T-cell (primary cell): ENCODE measurements around the gene FNDC7. TPM values are rescaled to one million over a fixed set of nuclear protein-coding genes. Genes with fewer than 3 reads are reported as not detected.
"Not testable (repeated sequence)": the region's sequence is repeated elsewhere in the genome, so short reads cannot be mapped to it uniquely, and the experiment has no call there.

Source experiments
- ATAC-seq, 4 experiments: fragments of 200-7000 bp in 3 of 4; fragments of 150-1000 bp in 1 of 4; cut with Tn5 transposase; replicated peaks in 1 of 4; 1 replicate in 3 of 4; 2 replicates in 1 of 4; pipeline ENCODE4 v1.10.0; 2021; ENCODE audit warnings: moderate library complexity in 3 of 4, mild to moderate bottlenecking in 2 of 4, moderate number of reproducible peaks in 1 of 4
- CTCF ChIA-PET, 2 donors: fragments of 300-600 bp; sonication (Branson Sonifier 250); formaldehyde crosslinking; loops; one replicate each; lab custom pipeline; 2022; ENCODE audit warnings: antibody characterized with exemption in 2 of 2; lab: Charles Lee
- POLR2A ChIA-PET, 2 donors: fragments of 300-600 bp; sonication (Branson Sonifier 250); formaldehyde crosslinking; loops; one replicate each; lab custom pipeline; 2022; ENCODE audit warnings: antibody characterized with exemption in 2 of 2; lab: Charles Lee
- DNase-seq, 35 experiments: peaks; one replicate each; pipeline versions ENCODE4 v3.0.0 to v3.0.0-alpha.2; 2013 to 2023
- H3K27ac ChIP-seq: one replicate; pipeline ENCODE4 v1.5.1; 2013; ENCODE audit warnings: low read length
- H3K27me3 ChIP-seq, 2 experiments: replicated peaks in 1 of 2; 1 replicate in 1 of 2; 2 replicates in 1 of 2; pipeline versions ENCODE4 v1.6.1 to v1.7.0; 2013; ENCODE audit warnings: low read length in 1 of 2, mixed read lengths in 1 of 2; ENCODE audit not compliant: control insufficient read depth in 2 of 2, insufficient read depth in 2 of 2; ENCODE audit errors: extremely low read depth in 1 of 2
- H3K36me3 ChIP-seq, 2 donors: 1 replicate in 1 of 2; 2 replicates in 1 of 2; pipeline versions ENCODE4 v1.6.1 to v1.7.0; 2013; ENCODE audit warnings: low read length in 1 of 2; ENCODE audit not compliant: control insufficient read depth in 2 of 2, insufficient read depth in 1 of 2; ENCODE audit errors: extremely low read depth in 1 of 2
- H3K4me1 ChIP-seq, 2 experiments: 1 replicate in 1 of 2; 2 replicates in 1 of 2; pipeline versions ENCODE4 v1.6.1 to v1.7.0; 2013; ENCODE audit warnings: low read length in 2 of 2, mixed read lengths in 1 of 2; ENCODE audit not compliant: insufficient read depth in 2 of 2, control insufficient read depth in 1 of 2; ENCODE audit errors: extremely low read depth in 1 of 2
- H3K4me3 ChIP-seq, 2 donors: 1 replicate in 1 of 2; 2 replicates in 1 of 2; pipeline versions ENCODE4 v1.5.1 to v1.7.0; 2013; ENCODE audit warnings: mild to moderate bottlenecking in 2 of 2, low read length in 1 of 2, moderate library complexity in 1 of 2; ENCODE audit not compliant: control insufficient read depth in 1 of 2; ENCODE audit errors: extremely low read depth in 1 of 2
- H3K9me3 ChIP-seq: 2 replicates; pipeline ENCODE4 v1.7.0; 2013
- H3K27ac Mint-ChIP-seq, 2 donors: one replicate each; pipeline ENCODE4 v1.8.0; 2020 to 2021; ENCODE audit warnings: mild to moderate bottlenecking in 2 of 2, mixed read lengths in 2 of 2
- H3K27me3 Mint-ChIP-seq, 2 donors: one replicate each; pipeline ENCODE4 v1.8.0; 2021 to 2022; ENCODE audit warnings: mixed read lengths in 2 of 2
- H3K36me3 Mint-ChIP-seq: one replicate; pipeline ENCODE4 v1.8.0; 2021; ENCODE audit warnings: mixed read lengths
- H3K4me1 Mint-ChIP-seq, 3 donors: one replicate each; pipeline ENCODE4 v1.8.0; 2020 to 2022; ENCODE audit warnings: mixed read lengths in 3 of 3, mild to moderate bottlenecking in 1 of 3
- H3K4me3 Mint-ChIP-seq, 3 donors: one replicate each; pipeline ENCODE4 v1.8.0; 2020 to 2022; ENCODE audit warnings: mild to moderate bottlenecking in 3 of 3, mixed read lengths in 3 of 3, moderate library complexity in 3 of 3
- H3K9me3 Mint-ChIP-seq, 3 donors: one replicate each; pipeline ENCODE4 v1.8.0; 2020 to 2022; ENCODE audit warnings: mixed read lengths in 3 of 3
- WGBS: methylation state at CpG from one replicate; pipeline ENCODE4 v1.1.5; 2013; ENCODE audit warnings: missing lambda C conversion rate; ENCODE audit not compliant: insufficient coverage; 5-methylcytosine and 5-hydroxymethylcytosine counted together
- total RNA-seq, 35 experiments: library from RNA in 6 of 35; stranded (reverse) in 6 of 35; fragments of 120-200 nt in 1 of 35; gene quantifications; one replicate each; pipeline versions ENCODE4 v1.2.1 to v1.2.4 and lab custom pipeline; 2013 to 2026

FNDC7 gene
- total RNA-seq, 5 donors from 2014 or later (not counting 1 experiment from before 2014, with no cell fraction given), result 0.13 to 0.29 (median 0.25) TPM

DNA sequence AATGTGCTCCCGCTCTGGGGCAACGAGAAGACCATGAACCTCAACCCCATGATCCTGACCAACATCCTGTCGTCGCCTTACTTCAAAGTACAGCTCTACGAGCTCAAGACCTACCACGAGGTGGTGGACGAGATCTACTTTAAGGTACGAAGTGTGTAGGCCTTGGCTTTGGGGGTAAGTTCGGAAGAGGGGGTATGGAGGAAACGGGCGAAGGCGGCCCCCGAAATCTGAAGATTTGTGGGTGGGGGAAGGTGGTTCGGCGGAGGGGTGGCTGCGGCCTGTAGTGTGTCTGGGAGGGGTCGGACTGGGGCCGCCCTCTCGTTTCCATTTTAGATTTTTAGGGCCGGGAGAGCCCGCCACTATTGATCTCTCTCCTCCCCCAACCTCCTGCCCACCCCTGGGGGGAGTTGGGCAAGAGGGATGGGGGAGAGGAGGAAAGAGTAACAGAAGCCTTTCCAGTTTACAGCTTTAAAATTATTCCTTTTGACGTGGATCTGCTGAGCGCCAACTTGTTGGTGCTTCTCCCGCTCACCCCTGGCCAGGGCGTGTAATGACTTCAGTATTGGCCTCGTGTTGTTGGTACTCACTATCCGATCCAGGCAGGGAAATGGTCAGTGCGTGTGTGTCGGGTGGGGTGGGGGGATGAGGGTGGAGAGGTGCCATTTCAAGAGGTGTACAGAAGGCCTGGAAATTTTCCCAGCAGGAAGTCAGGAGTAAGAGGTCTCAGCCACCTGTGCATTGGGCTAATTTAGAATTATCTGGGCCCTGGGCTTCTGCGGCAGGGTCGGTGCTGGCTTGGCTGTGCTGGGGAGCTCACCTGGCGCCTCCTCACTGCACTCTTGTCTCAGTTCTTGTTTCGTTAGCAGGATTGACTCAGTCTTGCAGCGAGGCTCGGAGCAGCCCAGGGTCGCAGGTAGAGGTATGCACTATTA, 19.7 kb upstream of the FNDC7 start:
- peak overlapping the region; percentile 95 to 98 for H3K27ac Mint-ChIP-seq
- ATAC-seq (peak; percentile 82 to 83 (median 82)), DNase-seq (peak; percentile 18 to 93 (median 83))
- Histone ChIP-seq H3K27ac (peak overlapping the region; percentile 95), H3K4me1 (peaks cover 18 to 22% of the 10 kb centered on the region in 2 experiments), H3K27me3 (no peaks in the 10 kb centered on the region), H3K4me3 (peak overlapping the region; percentile 82 to 83), H3K9me3 (no peaks in the 10 kb centered on the region), H3K36me3 (peaks cover 0 to 27% of the 10 kb centered on the region in 2 donors)
- H3K9me3 Mint-ChIP-seq, result no peaks in the 10 kb centered on the region
- H3K4me3 Mint-ChIP-seq, result peak overlapping the region; percentile 94 to 97 (median 96)
- H3K4me1 Mint-ChIP-seq, result peaks cover 51 to 66% (median 52%) of the 10 kb centered on the region in 3 donors
- 1% methylated on average over 20 of the region's 36 CpGs for WGBS
- CTCF ChIA-PET, result interaction anchor here (0.6 to 3.4 kb wide), 39 partner anchors 8 to 1515 kb away, joined by 3 to 36 read pairs (median 4); partner anchors contain the start of genes EEIG2 (in 1 of the 2), FNDC7 (in 1 of the 2), HENMT1 (in 1 of the 2) and SLC25A24 (in 1 of the 2)
- peaks cover 18% of the 10 kb centered on the region for H3K36me3 Mint-ChIP-seq
- POLR2A ChIA-PET, result interaction anchor here (0.6 to 2.9 kb wide), 24 partner anchors 10 to 492 kb away, joined by 3 to 34 read pairs (median 5); partner anchors contain the start of genes HENMT1 (in 2 of the 2), EEIG2 (in 1 of the 2) and STXBP3 (in 1 of the 2)
- no peaks in the 10 kb centered on the region for H3K27me3 Mint-ChIP-seq

DNA sequence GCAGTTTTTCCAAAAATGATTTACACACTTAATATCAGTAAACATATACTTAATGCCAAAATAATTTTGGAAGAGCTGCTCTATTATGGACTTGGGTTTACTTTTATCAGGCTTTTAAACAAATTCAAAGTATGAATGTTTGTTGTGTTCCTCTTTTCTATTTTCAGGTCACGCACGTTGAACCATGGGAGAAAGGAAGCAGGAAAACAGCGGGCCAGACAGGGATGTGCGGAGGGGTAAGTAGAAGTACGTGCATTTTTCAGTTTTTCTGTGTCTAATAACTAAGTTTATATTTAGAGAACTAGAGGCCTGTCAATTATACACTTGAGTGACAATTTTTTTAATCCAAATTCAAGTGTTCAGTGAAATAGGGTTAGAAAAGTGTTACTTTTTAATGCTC, 17.2 kb upstream of the FNDC7 start:
- ChIA-PET CTCF (interaction anchor here in 1 of 2 donors (0.6 kb wide), 1 partner anchor 454 kb away, joined by 4 read pairs; no protein-coding TSS in a partner anchor), POLR2A (interaction anchor here in 1 of 2 donors (1.5 kb wide), 1 partner anchor 9 kb away, joined by 3 read pairs; no protein-coding TSS in a partner anchor)
- no CpG with 5 or more reads among the region's 5 CpGs for WGBS
- Histone ChIP-seq H3K27me3 (no peaks in the 10 kb centered on the region), H3K4me1 (peaks cover 21 to 22% of the 10 kb centered on the region in 2 experiments), H3K36me3 (peaks cover 0 to 51% of the 10 kb centered on the region in 2 donors), H3K9me3 (no peaks in the 10 kb centered on the region), H3K27ac (peak overlapping the region; percentile 95), H3K4me3 (no peak overlapping the region)
- Mint-ChIP-seq H3K4me1 (peaks cover 68 to 86% (median 72%) of the 10 kb centered on the region in 3 donors), H3K4me3 (peak overlapping the region; percentile 59 to 65 (median 61)), H3K27ac (peak overlapping the region; percentile 90 to 97), H3K36me3 (peaks cover 42% of the 10 kb centered on the region), H3K9me3 (no peaks in the 10 kb centered on the region), H3K27me3 (no peaks in the 10 kb centered on the region)
- DNase-seq (no peak), ATAC-seq (no peak)

DNA sequence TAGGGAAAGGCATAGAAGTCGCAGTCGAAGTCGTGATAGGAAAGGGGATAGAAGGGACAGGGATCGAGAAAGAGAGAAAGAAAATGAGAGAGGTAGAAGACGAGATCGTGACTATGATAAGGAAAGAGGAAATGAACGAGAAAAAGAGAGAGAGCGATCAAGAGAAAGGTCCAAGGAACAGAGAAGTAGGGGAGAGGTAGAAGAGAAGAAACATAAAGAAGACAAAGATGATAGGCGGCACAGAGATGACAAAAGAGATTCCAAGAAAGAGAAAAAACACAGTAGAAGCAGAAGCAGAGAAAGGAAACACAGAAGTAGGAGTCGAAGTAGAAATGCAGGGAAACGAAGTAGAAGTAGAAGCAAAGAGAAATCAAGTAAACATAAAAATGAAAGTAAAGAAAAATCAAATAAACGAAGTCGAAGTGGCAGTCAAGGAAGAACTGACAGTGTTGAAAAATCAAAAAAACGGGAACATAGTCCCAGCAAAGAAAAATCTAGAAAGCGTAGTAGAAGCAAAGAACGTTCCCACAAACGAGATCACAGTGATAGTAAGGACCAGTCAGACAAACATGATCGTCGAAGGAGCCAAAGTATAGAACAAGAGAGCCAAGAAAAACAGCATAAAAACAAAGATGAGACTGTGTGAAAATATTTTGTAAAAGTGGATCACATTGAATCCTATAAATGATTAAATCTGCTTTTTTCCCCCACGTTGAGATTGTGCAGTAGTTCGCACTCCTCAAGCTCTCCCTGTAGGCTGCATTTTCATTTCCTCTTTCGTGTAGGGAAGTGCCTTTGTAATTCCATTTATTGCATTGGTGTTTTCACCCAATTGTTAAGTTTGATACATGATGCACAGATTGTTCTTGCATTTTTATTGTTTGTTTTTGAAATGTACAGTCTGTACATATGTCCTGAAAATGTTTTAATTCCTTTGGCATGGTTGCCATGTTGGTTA, 13.1 kb upstream of the FNDC7 start:
- H3K9me3 ChIP-seq, result no peaks in the 10 kb centered on the region
- DNase-seq, result no peak
- ChIA-PET POLR2A (interaction anchor here in 1 of 2 donors (0.7 kb wide), 1 partner anchor 48 kb away, joined by 3 read pairs; no protein-coding TSS in a partner anchor), CTCF (no interaction called here)
- H3K9me3 Mint-ChIP-seq, result no peaks in the 10 kb centered on the region
- H3K4me3 Mint-ChIP-seq, result peak overlapping the region; percentile 65 to 70 (median 65)
- H3K4me1 ChIP-seq, result peaks cover 18 to 24% of the 10 kb centered on the region in 2 experiments
- no peaks in the 10 kb centered on the region for H3K27me3 ChIP-seq
- no peaks in the 10 kb centered on the region for H3K27me3 Mint-ChIP-seq
- H3K4me3 ChIP-seq, result peak overlapping the region in 1 of 2 donors; percentile 7
- H3K4me1 Mint-ChIP-seq, result peaks cover 53 to 91% (median 79%) of the 10 kb centered on the region in 3 donors
- peaks cover 51% of the 10 kb centered on the region for H3K36me3 Mint-ChIP-seq
- H3K27ac ChIP-seq, result peak overlapping the region; percentile 56
- H3K36me3 ChIP-seq, result peaks cover 0 to 65% of the 10 kb centered on the region in 2 donors
- peak overlapping the region; percentile 92 to 94 for H3K27ac Mint-ChIP-seq
- 61% methylated on average over 18 of the region's 22 CpGs for WGBS
- no peak for ATAC-seq

DNA sequence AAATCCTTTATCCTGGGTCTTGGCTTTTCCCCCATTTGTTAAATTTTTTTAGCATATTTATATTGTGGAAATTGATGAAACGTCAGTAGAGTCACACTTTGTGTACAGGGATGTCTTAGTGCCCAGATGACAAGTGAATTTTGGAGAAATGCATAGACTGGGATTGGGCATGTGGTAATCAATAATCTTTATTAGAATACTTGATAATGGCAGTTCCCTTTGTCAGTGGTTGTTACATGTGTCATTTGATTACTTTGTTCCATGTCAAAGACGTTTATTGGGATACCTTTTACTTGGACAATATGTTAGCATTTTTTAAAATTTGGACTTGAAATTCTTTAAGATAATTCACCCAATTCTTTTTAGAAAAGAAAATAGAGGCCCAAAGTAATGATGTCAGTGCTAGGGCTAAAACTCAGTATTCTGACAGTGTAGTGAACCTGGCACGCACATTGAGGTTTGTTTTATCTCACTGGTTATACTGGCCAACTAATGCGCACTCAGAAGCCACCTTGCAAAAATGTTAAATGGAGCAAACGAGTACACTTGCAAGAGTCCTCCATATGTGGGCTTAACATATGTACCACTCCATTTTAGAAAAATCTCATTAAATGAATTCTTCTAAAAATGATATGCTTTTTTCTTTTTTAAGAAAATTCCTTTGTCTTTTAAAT, 11.4 kb upstream of the FNDC7 start:
- Histone ChIP-seq H3K36me3 (peaks cover 0 to 57% of the 10 kb centered on the region in 2 donors), H3K4me1 (peaks cover 17 to 35% of the 10 kb centered on the region in 2 experiments), H3K27ac (peak overlapping the region; percentile 56), H3K9me3 (no peaks in the 10 kb centered on the region), H3K4me3 (no peak overlapping the region), H3K27me3 (no peaks in the 10 kb centered on the region)
- 100% methylated on average over 2 of the region's 5 CpGs for WGBS
- POLR2A ChIA-PET, result no interaction called here
- ATAC-seq (no peak), DNase-seq (no peak)
- no peaks in the 10 kb centered on the region for H3K9me3 Mint-ChIP-seq
- CTCF ChIA-PET, result interaction anchor here in 1 of 2 donors (1.0 to 4.7 kb wide), 2 partner anchors 9 kb away, joined by 4 to 35 read pairs; partner anchors contain the start of gene PRPF38B
- H3K36me3 Mint-ChIP-seq, result peaks cover 47% of the 10 kb centered on the region
- H3K4me1 Mint-ChIP-seq, result peaks cover 54 to 93% (median 80%) of the 10 kb centered on the region in 3 donors
- no peaks in the 10 kb centered on the region for H3K27me3 Mint-ChIP-seq
- H3K27ac Mint-ChIP-seq, result peak overlapping the region; percentile 71 to 79
- H3K4me3 Mint-ChIP-seq, result no peak overlapping the region

DNA sequence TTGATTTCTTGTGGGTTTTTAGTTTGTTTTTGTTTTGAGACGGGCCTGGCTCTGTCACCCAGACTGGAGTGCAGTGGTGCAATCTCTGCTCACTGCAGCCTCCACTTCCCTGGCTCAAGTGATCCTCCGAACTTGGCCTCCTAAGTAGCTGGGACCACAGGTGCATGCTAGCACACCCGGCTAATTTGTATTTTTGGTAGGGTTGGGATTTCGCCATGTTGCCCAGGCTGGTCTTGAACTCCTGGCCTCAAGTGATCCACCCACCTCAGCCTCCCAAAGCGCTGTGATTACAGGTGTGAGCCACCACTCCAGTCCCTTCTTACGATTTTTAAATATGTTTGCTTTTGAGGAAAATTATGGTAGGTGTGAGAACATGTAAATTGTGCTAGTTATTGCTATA, 10.6 kb upstream of the FNDC7 start:
- peaks cover 0 to 49% of the 10 kb centered on the region in 2 donors for H3K36me3 ChIP-seq
- DNase-seq, ATAC-seq, H3K4me3 ChIP-seq, H3K9me3 Mint-ChIP-seq, H3K9me3 ChIP-seq, H3K27ac ChIP-seq, H3K27me3 ChIP-seq, H3K4me3 Mint-ChIP-seq, H3K27me3 Mint-ChIP-seq: not testable (repeated sequence)
- peaks cover 40% of the 10 kb centered on the region for H3K36me3 Mint-ChIP-seq
- WGBS, result 100% methylated on average over 1 of the region's 6 CpGs
- H3K4me1 Mint-ChIP-seq, result peaks cover 48 to 87% (median 73%) of the 10 kb centered on the region in 3 donors
- ChIA-PET POLR2A (interaction anchor here in 1 of 2 donors (0.6 to 1.8 kb wide), 2 partner anchors 10 to 63 kb away, joined by 4 to 15 read pairs; partner anchors contain the start of gene PRPF38B), CTCF (interaction anchor here in 1 of 2 donors (4.7 kb wide), 1 partner anchor 10 kb away, joined by 35 read pairs; the partner anchor contains the start of gene PRPF38B)
- H3K27ac Mint-ChIP-seq, result peak overlapping the region; percentile 71 to 79
- H3K4me1 ChIP-seq, result peaks cover 17 to 31% of the 10 kb centered on the region in 2 experiments
